ENCODE measurements around the gene ZNF750.

- no peak for TF ChIP-seq CTCF (IDR thresholded peaks at IDR 0.05)
- TF ChIP-seq POLR2A (IDR thresholded peaks at IDR 0.05), result no peak
Observed at GRCh38 chr17:82854226-82854625, 14.4 kb upstream of the ZNF750 start.
